Measurements from ENCODE around the gene NLN.

- TF ChIP-seq CTCF (conservative IDR thresholded peaks at IDR 0.05; ENCODE audit: low read length) (no peak), EZH2phosphoT487 (IDR thresholded peaks at IDR 0.05; ENCODE audit: borderline replicate concordance) (no peak)
Observed at GRCh38 chr5:65802080-65802479, 80.1 kb downstream of the NLN start.
